Astrocyte (in vitro differentiated cells and primary cell): Measurements from ENCODE around the gene SNED1. TPM values are rescaled to one million over a fixed set of nuclear protein-coding genes. Genes with fewer than 3 reads are reported as not detected.
A peak's percentile ranks its signal among the peaks of the same experiment; 100 is the strongest.

Experiments
- DNase-seq: peaks from one replicate; pipeline ENCODE4 v3.0.0-alpha.2; 2010; ENCODE audit warnings: low read depth
- FAIRE-seq: peaks from 2 replicates; lab custom pipeline; 2011; peaks lifted over from hg19 to GRCh38; lab: Jason Lieb, UNC
- H2AFZ ChIP-seq: 2 replicates; pipeline ENCODE4 v1.6.0; 2012; ENCODE audit warnings: low read depth, low read length, inconsistent platforms
- H3K27ac ChIP-seq: 2 replicates; pipeline ENCODE4 v1.5.1; 2011; ENCODE audit warnings: low read depth, low read length, inconsistent platforms
- H3K27me3 ChIP-seq: 2 replicates; pipeline ENCODE4 v1.6.0; 2011; ENCODE audit warnings: low read length, inconsistent platforms; ENCODE audit not compliant: insufficient read depth
- H3K36me3 ChIP-seq: 2 replicates; pipeline ENCODE4 v1.5.1; 2011; ENCODE audit warnings: low read length, inconsistent platforms; ENCODE audit not compliant: insufficient read depth
- H3K4me1 ChIP-seq: 2 replicates; pipeline ENCODE4 v1.5.1; 2011; ENCODE audit warnings: low read length, inconsistent platforms; ENCODE audit not compliant: insufficient read depth
- H3K4me2 ChIP-seq: 2 replicates; pipeline ENCODE4 v1.6.0; 2012; ENCODE audit warnings: low read length, inconsistent platforms
- H3K4me3 ChIP-seq: 2 replicates; pipeline ENCODE4 v1.5.1; 2011; ENCODE audit warnings: low read depth, mild to moderate bottlenecking, low read length, inconsistent platforms; ENCODE audit not compliant: insufficient read depth
- H3K79me2 ChIP-seq: 2 replicates; pipeline ENCODE4 v1.6.0; 2012; ENCODE audit warnings: mild to moderate bottlenecking, low read length, inconsistent platforms; ENCODE audit not compliant: insufficient read depth
- H3K9ac ChIP-seq: 2 replicates; pipeline ENCODE4 v1.6.0; 2012; ENCODE audit warnings: mild to moderate bottlenecking, low read length, inconsistent platforms
- H3K9me3 ChIP-seq: 2 replicates; pipeline ENCODE4 v1.5.1; 2012; ENCODE audit warnings: low read depth, mild to moderate bottlenecking, low read length, inconsistent platforms; ENCODE audit not compliant: insufficient read depth
- H4K20me1 ChIP-seq: 2 replicates; pipeline ENCODE4 v1.6.0; 2012; ENCODE audit warnings: low read length, inconsistent platforms; ENCODE audit not compliant: insufficient read depth
- H3K27ac Mint-ChIP-seq: one replicate; pipeline ENCODE4 v1.8.0; 2021; ENCODE audit warnings: mild to moderate bottlenecking, mixed read lengths; ENCODE audit not compliant: unreplicated experiment
- H3K27me3 Mint-ChIP-seq: one replicate; pipeline ENCODE4 v1.8.0; 2021; ENCODE audit warnings: low read depth, mixed read lengths; ENCODE audit not compliant: unreplicated experiment
- H3K36me3 Mint-ChIP-seq: one replicate; pipeline ENCODE4 v1.8.0; 2021; ENCODE audit warnings: low read depth, mixed read lengths; ENCODE audit not compliant: unreplicated experiment
- H3K4me1 Mint-ChIP-seq: one replicate; pipeline ENCODE4 v1.8.0; 2021; ENCODE audit warnings: low read depth, mixed read lengths; ENCODE audit not compliant: unreplicated experiment
- H3K4me3 Mint-ChIP-seq: one replicate; pipeline ENCODE4 v1.8.0; 2021; ENCODE audit warnings: mild to moderate bottlenecking, moderate library complexity, mixed read lengths; ENCODE audit not compliant: unreplicated experiment
- H3K9me3 Mint-ChIP-seq: one replicate; pipeline ENCODE4 v1.8.0; 2021; ENCODE audit warnings: mild to moderate bottlenecking, mixed read lengths; ENCODE audit not compliant: unreplicated experiment
- EZH2 ChIP-seq: IDR thresholded peaks from 2 replicates; pipeline ENCODE4 v1.6.1; 2012; ENCODE audit warnings: mild to moderate bottlenecking, low read length, inconsistent platforms; ENCODE audit not compliant: insufficient read depth
- total RNA-seq: library from RNA; stranded (reverse); gene quantifications from 2 replicates; pipeline ENCODE4 v1.2.1, GENCODE V29; 2021
- TF ChIP-seq, protein P1 (sequence below): IDR thresholded peaks from 2 replicates; pipeline ENCODE4 v1.5.1; 2011; ENCODE audit warnings: low read depth, mild to moderate bottlenecking, inconsistent platforms, low read length, moderate library complexity; ENCODE audit not compliant: insufficient read depth

The SNED1 gene
- total RNA-seq, 1 donor from 2014 or later: 0.23 TPM

DNA sequence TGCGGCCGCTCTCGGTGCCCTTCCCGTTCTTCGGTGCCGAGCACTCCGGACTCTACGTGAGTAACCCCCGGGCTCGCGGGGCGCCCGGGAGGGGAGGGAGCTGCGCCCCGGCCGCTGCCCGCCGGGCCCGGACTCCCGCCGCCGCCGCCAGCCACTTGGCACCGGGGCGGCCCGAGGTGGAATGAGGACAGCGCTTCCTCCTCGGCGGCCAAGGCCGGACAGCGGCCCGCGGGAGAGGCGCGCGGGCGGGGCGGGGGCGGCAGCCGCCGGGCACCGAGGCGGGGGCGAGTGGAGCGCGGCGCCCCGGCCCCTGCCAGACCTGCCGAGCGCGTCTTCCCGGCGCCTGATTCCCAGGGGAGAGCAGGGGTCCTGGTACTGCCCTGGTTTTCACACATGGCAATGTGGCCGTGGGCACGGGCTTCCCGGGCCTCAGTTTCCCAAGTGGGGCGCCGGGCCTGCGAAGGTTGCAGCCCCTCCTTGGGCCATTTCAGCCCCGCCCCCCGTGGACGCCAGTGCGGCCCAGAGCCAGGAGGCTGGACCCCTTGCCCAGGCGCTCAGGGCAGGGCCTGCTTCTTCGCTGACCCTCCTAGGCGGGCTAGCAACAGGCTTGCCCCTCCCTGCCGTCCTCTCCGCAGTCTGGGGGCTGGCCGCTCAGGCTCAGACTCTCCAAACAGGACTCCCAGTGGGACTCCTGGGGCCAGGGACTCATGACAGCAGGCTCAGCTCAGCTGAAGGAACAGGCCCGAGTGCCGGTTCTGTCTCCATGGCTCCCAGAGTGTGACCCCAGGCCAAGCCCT lies 775 bp downstream of the SNED1 start:
- peak overlapping the region; percentile 91 for H3K4me2 ChIP-seq
- H3K4me3 Mint-ChIP-seq: no peak overlapping the region

GRCh38 chr2:240999873-241000541 lies 1.6 kb downstream of the SNED1 start:
- TF ChIP-seq EZH2: no peak
- TF ChIP-seq, protein P1, sequence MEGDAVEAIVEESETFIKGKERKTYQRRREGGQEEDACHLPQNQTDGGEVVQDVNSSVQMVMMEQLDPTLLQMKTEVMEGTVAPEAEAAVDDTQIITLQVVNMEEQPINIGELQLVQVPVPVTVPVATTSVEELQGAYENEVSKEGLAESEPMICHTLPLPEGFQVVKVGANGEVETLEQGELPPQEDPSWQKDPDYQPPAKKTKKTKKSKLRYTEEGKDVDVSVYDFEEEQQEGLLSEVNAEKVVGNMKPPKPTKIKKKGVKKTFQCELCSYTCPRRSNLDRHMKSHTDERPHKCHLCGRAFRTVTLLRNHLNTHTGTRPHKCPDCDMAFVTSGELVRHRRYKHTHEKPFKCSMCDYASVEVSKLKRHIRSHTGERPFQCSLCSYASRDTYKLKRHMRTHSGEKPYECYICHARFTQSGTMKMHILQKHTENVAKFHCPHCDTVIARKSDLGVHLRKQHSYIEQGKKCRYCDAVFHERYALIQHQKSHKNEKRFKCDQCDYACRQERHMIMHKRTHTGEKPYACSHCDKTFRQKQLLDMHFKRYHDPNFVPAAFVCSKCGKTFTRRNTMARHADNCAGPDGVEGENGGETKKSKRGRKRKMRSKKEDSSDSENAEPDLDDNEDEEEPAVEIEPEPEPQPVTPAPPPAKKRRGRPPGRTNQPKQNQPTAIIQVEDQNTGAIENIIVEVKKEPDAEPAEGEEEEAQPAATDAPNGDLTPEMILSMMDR: no peak
- Histone ChIP-seq H4K20me1 (peaks cover 18% of the 10 kb centered on the region), H3K79me2 (no peaks in the 10 kb centered on the region), H3K9me3 (peaks cover 13% of the 10 kb centered on the region), H3K36me3 (no peaks in the 10 kb centered on the region), H3K9ac (no peak overlapping the region), H3K4me1 (peaks cover 8% of the 10 kb centered on the region), H3K27ac (no peak overlapping the region), H3K4me3 (no peak overlapping the region), H2AFZ (no peak overlapping the region), H3K4me2 (peak overlapping the region; percentile 91), H3K27me3 (no peaks in the 10 kb centered on the region)
- FAIRE-seq (no peak), DNase-seq (no peak)
- peaks cover 2% of the 10 kb centered on the region for H3K36me3 Mint-ChIP-seq
- no peaks in the 10 kb centered on the region for H3K4me1 Mint-ChIP-seq
- peak overlapping the region; percentile 23 for H3K4me3 Mint-ChIP-seq
- H3K9me3 Mint-ChIP-seq: peaks cover 24% of the 10 kb centered on the region
- no peak overlapping the region for H3K27ac Mint-ChIP-seq
- peaks cover 47% of the 10 kb centered on the region for H3K27me3 Mint-ChIP-seq

More for the DNA sequence above, 775 bp downstream of the SNED1 start:
- Mint-ChIP-seq H3K36me3 (peaks cover 2% of the 10 kb centered on the region), H3K27me3 (peaks cover 52% of the 10 kb centered on the region), H3K27ac (no peak overlapping the region), H3K9me3 (peaks cover 23% of the 10 kb centered on the region), H3K4me1 (no peaks in the 10 kb centered on the region)
- FAIRE-seq: no peak
- peaks cover 10% of the 10 kb centered on the region for H3K9me3 ChIP-seq
- peaks cover 8% of the 10 kb centered on the region for H3K4me1 ChIP-seq
- H3K79me2 ChIP-seq: no peaks in the 10 kb centered on the region
- peak overlapping the region; percentile 47 for H2AFZ ChIP-seq
- no peak overlapping the region for H3K27ac ChIP-seq
- H3K27me3 ChIP-seq: no peaks in the 10 kb centered on the region
- no peaks in the 10 kb centered on the region for H3K36me3 ChIP-seq
- H4K20me1 ChIP-seq: peaks cover 18% of the 10 kb centered on the region
- H3K4me3 ChIP-seq: peak overlapping the region; percentile 59
- TF ChIP-seq, protein P1: no peak
- TF ChIP-seq EZH2: no peak
- no peak for DNase-seq
- peak overlapping the region; percentile 31 for H3K9ac ChIP-seq
